Measurements from ENCODE around the gene SRSF5.

DNA sequence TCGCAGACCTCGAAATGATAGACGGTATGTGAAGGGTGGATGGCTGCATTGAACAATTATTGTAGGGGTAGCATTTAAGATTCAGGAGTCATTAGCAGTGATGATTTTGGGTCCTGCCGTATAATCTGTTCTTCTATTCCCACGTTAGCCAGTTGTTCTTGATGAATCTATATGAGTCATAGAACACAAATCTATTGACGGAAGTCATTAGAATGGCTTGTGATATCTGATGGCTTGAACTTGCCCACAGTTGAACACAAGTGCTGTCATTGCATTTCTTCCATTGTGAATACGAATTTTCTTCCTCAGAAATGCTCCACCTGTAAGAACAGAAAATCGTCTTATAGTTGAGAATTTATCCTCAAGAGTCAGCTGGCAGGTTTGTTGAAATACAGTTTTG is 1.9 kb downstream of the SRSF5 start:
- TF ChIP-seq GATA2 (IDR thresholded peaks at IDR 0.05; ENCODE audit: low read depth, low read length) (no peak), GATA3 (IDR thresholded peaks at IDR 0.05; ENCODE audit: low read depth, low read length) (no peak)

Measured in SH-SY5Y (cell line).